Suprapubic skin (tissue), 4 donors: Measurements from ENCODE around the gene ERBIN.

Experiments
- CTCF ChIP-seq, 2 donors: fragments of 200-600 bp in 1 of 2; fragments of 450-650 bp in 1 of 2; sonication (generic) in 1 of 2; IDR thresholded peaks; one replicate each; pipeline ENCODE4 v1.5.1; 2016 to 2019; ENCODE audit warnings: antibody characterized with exemption in 2 of 2, mild to moderate bottlenecking in 1 of 2, moderate library complexity in 1 of 2
- EP300 ChIP-seq: sonication (generic); formaldehyde crosslinking; IDR thresholded peaks from one replicate; pipeline ENCODE4 v1.6.1; 2017; ENCODE audit warnings: antibody characterized with exemption
- POLR2A ChIP-seq, 2 donors: fragments of 450-650 bp; IDR thresholded peaks; one replicate each; pipeline ENCODE4 v1.6.1; 2017; ENCODE audit warnings: antibody characterized with exemption in 2 of 2, mild to moderate bottlenecking in 2 of 2, moderate library complexity in 2 of 2
- POLR2AphosphoS5 ChIP-seq, 3 donors: sonication (generic); formaldehyde crosslinking; IDR thresholded peaks; one replicate each; pipeline ENCODE4 v1.6.1; 2017; ENCODE audit warnings: antibody characterized with exemption in 3 of 3

GRCh38 chr5:66057239-66057638 is 130.9 kb downstream of the ERBIN start:
- TF ChIP-seq CTCF (IDR thresholded peaks at IDR 0.05): no peak
- TF ChIP-seq POLR2A (IDR thresholded peaks at IDR 0.05): no peak
- no peak for TF ChIP-seq POLR2AphosphoS5 (IDR thresholded peaks at IDR 0.05)
- no peak for TF ChIP-seq EP300
